Fibroblast of lung (primary cell): ENCODE measurements around the gene ARHGAP6. TPM values are rescaled to one million over a fixed set of nuclear protein-coding genes. Genes with fewer than 3 reads are reported as not detected.
A peak's percentile ranks its signal among the peaks of the same experiment; 100 is the strongest.

Experiments
- DNase-seq, 2 donors: peaks; one replicate each; pipeline versions ENCODE4 v3.0.0 to v3.0.0-alpha.2; 2010; ENCODE audit warnings: low read depth in 2 of 2
- H2AFZ ChIP-seq: 2 replicates; pipeline ENCODE4 v1.5.1; 2012; ENCODE audit warnings: low read length, control low read depth, inconsistent platforms
- H3K27ac ChIP-seq: 2 replicates; pipeline ENCODE4 v1.5.1; 2011; ENCODE audit warnings: low read length, control low read depth; ENCODE audit not compliant: insufficient read depth
- H3K27me3 ChIP-seq: 2 replicates; pipeline ENCODE4 v1.5.1; 2011; ENCODE audit warnings: mild to moderate bottlenecking, low read length; ENCODE audit not compliant: control insufficient read depth, insufficient read depth
- H3K36me3 ChIP-seq: 2 replicates; pipeline ENCODE4 v1.5.1; 2011; ENCODE audit warnings: low read length; ENCODE audit not compliant: control insufficient read depth, insufficient read depth
- H3K4me1 ChIP-seq: 2 replicates; pipeline ENCODE4 v1.5.1; 2011; ENCODE audit warnings: low read length; ENCODE audit not compliant: control insufficient read depth, insufficient read depth; ENCODE audit errors: extremely low read depth
- H3K4me2 ChIP-seq: 2 replicates; pipeline ENCODE4 v1.5.1; 2011; ENCODE audit warnings: low read length, control low read depth; ENCODE audit not compliant: insufficient read depth; ENCODE audit errors: extremely low read depth
- H3K4me3 ChIP-seq, 4 experiments: fragments of 200-600 bp in 1 of 4; sonication (generic) in 1 of 4; replicated peaks in 1 of 4; 2 replicates each; pipeline ENCODE4 v1.5.1; 2011 to 2016; ENCODE audit warnings: low read length in 4 of 4, low read depth in 3 of 4, mild to moderate bottlenecking in 3 of 4, control low read depth in 2 of 4, inconsistent platforms in 1 of 4, mixed read lengths in 1 of 4; ENCODE audit not compliant: insufficient read depth in 1 of 4; ENCODE audit errors: control extremely low read depth in 1 of 4
- H3K79me2 ChIP-seq: 2 replicates; pipeline ENCODE4 v1.5.1; 2012; ENCODE audit warnings: mild to moderate bottlenecking, low read length, inconsistent platforms; ENCODE audit not compliant: control insufficient read depth, insufficient read depth
- H3K9ac ChIP-seq: 2 replicates; pipeline ENCODE4 v1.5.1; 2011; ENCODE audit warnings: mild to moderate bottlenecking, low read length, control low read depth; ENCODE audit not compliant: insufficient read depth
- H3K9me3 ChIP-seq: 2 replicates; pipeline ENCODE4 v1.5.1; 2012; ENCODE audit warnings: low read depth, low read length; ENCODE audit not compliant: control insufficient read depth, insufficient read depth
- H4K20me1 ChIP-seq: 2 replicates; pipeline ENCODE4 v1.5.1; 2011; ENCODE audit warnings: low read length; ENCODE audit not compliant: control insufficient read depth, insufficient read depth; ENCODE audit errors: extremely low read depth
- CTCF ChIP-seq, 2 donors: IDR thresholded peaks in 1 of 2; conservative IDR thresholded peaks in 1 of 2; 1 replicate in 1 of 2; 2 replicates in 1 of 2; pipeline ENCODE4 v1.5.1; 2011 to 2012; ENCODE audit warnings: low read length in 2 of 2, control low read depth in 1 of 2, inconsistent platforms in 1 of 2, low read depth in 1 of 2, mild to moderate bottlenecking in 1 of 2
- EZH2 ChIP-seq: IDR thresholded peaks from 2 replicates; pipeline ENCODE4 v1.5.1; 2012; ENCODE audit warnings: low read length, control low read depth, mild to moderate bottlenecking; ENCODE audit errors: missing control alignments
- polyA plus RNA-seq, 2 donors: library from polyadenylated mRNA; depleted of rRNA in 1 of 2; stranded (reverse) in 1 of 2; unstranded in 1 of 2; fragments of >200 nt; gene quantifications; 2 replicates each; pipeline ENCODE4 v1.2.1, GENCODE V29; 2011 to 2012; ENCODE audit warnings: missing spikeins in 1 of 2
- total RNA-seq: library from RNA; depleted of rRNA; stranded (reverse); fragments of >200 nt; gene quantifications from 2 replicates; pipeline ENCODE4 v1.2.1, GENCODE V29; 2014

The ARHGAP6 gene
- total and polyA plus RNA-seq, 2 donors (not counting 1 experiment from before 2014, with no cell fraction given), result 5.9 to 11.7 TPM

GRCh38 chrX:11100281-11101035 lies 565.3 kb downstream of the ARHGAP6 start:
- peak overlapping the region; percentile 50 for H3K27ac ChIP-seq
- no peaks in the 10 kb centered on the region for H4K20me1 ChIP-seq
- DNase-seq, result peak; percentile 73 to 78
- no peaks in the 10 kb centered on the region for H3K4me1 ChIP-seq
- H3K9ac ChIP-seq, result no peak overlapping the region
- H2AFZ ChIP-seq, result no peak overlapping the region
- H3K9me3 ChIP-seq, result no peaks in the 10 kb centered on the region
- no peaks in the 10 kb centered on the region for H3K79me2 ChIP-seq
- H3K4me2 ChIP-seq, result peak overlapping the region; percentile 64
- H3K27me3 ChIP-seq, result no peaks in the 10 kb centered on the region
- no peak overlapping the region for H3K4me3 ChIP-seq
- TF ChIP-seq EZH2 (no peak), CTCF (conservative IDR thresholded peaks at IDR 0.05 in 1 of 2, IDR thresholded peaks at IDR 0.05 in 1 of 2; ENCODE audit: low read depth in 1 of 2, low read length in 2 of 2) (peak; percentile 47)
- H3K36me3 ChIP-seq, result no peaks in the 10 kb centered on the region

- DNase-seq, result no peak
Measured at GRCh38 chrX:11099465-11099864, 566.3 kb downstream of the ARHGAP6 start.

GRCh38 chrX:11097933-11098332 lies 567.8 kb downstream of the ARHGAP6 start:
- no peak for DNase-seq
- H3K79me2 ChIP-seq, result no peaks in the 10 kb centered on the region
- no peaks in the 10 kb centered on the region for H4K20me1 ChIP-seq
- no peak overlapping the region for H3K4me2 ChIP-seq
- no peak overlapping the region for H3K27ac ChIP-seq
- H3K4me3 ChIP-seq, result no peak overlapping the region
- H3K27me3 ChIP-seq, result no peaks in the 10 kb centered on the region
- no peaks in the 10 kb centered on the region for H3K4me1 ChIP-seq
- no peaks in the 10 kb centered on the region for H3K36me3 ChIP-seq
- H2AFZ ChIP-seq, result no peak overlapping the region
- no peaks in the 10 kb centered on the region for H3K9me3 ChIP-seq
- H3K9ac ChIP-seq, result no peak overlapping the region
- no peak for TF ChIP-seq EZH2
- TF ChIP-seq CTCF (conservative IDR thresholded peaks at IDR 0.05 in 1 of 2, IDR thresholded peaks at IDR 0.05 in 1 of 2; ENCODE audit: low read depth in 1 of 2, low read length in 2 of 2), result no peak

More at GRCh38 chrX:11099465-11099864, 566.3 kb downstream of the ARHGAP6 start:
- Histone ChIP-seq H3K27me3 (no peaks in the 10 kb centered on the region), H3K27ac (no peak overlapping the region), H4K20me1 (no peaks in the 10 kb centered on the region), H3K79me2 (no peaks in the 10 kb centered on the region), H3K9ac (no peak overlapping the region), H3K36me3 (no peaks in the 10 kb centered on the region), H3K4me3 (no peak overlapping the region), H3K4me2 (no peak overlapping the region), H3K9me3 (no peaks in the 10 kb centered on the region), H3K4me1 (no peaks in the 10 kb centered on the region), H2AFZ (no peak overlapping the region)
- TF ChIP-seq EZH2 (no peak), CTCF (conservative IDR thresholded peaks at IDR 0.05 in 1 of 2, IDR thresholded peaks at IDR 0.05 in 1 of 2; ENCODE audit: low read depth in 1 of 2, low read length in 2 of 2) (no peak)
